Subcutaneous adipose tissue (tissue), 4 donors: ENCODE measurements around the gene XPO6. TPM values are rescaled to one million over a fixed set of nuclear protein-coding genes. Genes with fewer than 3 reads are reported as not detected.

Source experiments
- total RNA-seq, 4 donors: library from RNA; depleted of rRNA; stranded (reverse); fragments of >200 nt; gene quantifications; one replicate each; pipeline ENCODE4 v1.1.0, GENCODE V29; 2016
- TF ChIP-seq, protein P1 (sequence below): fragments of 450-650 bp; IDR thresholded peaks from one replicate; pipeline ENCODE4 v1.5.1; 2016; ENCODE audit warnings: low read depth, mild to moderate bottlenecking, control low read depth, antibody characterized with exemption, moderate library complexity

The XPO6 gene
- total RNA-seq, 4 donors from 2014 or later, result 64.1 to 121 (median 82.9) TPM

DNA sequence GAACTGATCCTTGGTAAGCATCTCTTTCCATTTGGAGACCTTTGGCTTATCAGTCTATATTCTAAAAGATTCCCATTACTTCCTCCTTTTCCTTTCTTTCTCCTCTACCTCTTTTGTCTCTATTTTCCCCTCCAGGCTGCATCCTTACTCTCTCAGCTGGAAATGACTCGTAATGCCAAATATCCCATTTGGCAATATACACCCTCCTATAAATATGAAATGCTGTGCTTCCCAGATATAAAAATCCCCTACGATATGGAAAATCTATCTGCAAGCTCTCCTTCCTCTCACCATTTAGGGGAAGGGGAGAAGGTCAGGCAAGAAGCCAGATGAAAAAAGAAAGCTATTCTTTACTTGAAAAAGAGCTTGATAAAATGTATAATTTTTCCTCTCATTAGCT, 39.9 kb downstream of the XPO6 start:
- TF ChIP-seq, protein P1, sequence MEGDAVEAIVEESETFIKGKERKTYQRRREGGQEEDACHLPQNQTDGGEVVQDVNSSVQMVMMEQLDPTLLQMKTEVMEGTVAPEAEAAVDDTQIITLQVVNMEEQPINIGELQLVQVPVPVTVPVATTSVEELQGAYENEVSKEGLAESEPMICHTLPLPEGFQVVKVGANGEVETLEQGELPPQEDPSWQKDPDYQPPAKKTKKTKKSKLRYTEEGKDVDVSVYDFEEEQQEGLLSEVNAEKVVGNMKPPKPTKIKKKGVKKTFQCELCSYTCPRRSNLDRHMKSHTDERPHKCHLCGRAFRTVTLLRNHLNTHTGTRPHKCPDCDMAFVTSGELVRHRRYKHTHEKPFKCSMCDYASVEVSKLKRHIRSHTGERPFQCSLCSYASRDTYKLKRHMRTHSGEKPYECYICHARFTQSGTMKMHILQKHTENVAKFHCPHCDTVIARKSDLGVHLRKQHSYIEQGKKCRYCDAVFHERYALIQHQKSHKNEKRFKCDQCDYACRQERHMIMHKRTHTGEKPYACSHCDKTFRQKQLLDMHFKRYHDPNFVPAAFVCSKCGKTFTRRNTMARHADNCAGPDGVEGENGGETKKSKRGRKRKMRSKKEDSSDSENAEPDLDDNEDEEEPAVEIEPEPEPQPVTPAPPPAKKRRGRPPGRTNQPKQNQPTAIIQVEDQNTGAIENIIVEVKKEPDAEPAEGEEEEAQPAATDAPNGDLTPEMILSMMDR, result no peak

DNA sequence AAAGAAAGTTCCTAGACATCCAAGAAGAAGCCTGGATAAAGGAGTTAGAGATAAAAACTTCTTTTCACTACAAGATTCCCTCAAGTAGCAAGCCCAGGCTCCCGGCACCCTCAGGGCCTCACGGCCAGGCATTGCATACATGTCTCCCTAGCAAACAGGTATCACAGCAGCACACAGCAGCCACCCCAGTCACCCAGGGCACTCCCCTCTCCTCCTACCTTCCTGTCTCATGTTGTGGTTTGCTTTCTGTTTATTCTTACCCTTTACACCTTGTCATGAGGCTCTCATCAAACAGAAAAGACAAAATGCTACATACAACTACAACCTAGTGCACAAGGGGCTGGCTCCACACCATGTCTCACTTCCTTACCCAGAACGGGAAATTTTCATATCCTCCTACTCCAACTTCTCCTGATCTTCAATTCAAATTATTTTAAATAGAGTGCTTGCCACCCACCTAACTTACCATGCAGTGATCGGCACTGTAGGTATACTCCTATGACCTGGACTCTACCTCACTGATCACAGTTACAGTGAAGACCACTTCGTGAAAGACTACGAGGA, 42.7 kb downstream of the XPO6 start:
- TF ChIP-seq, protein P1, result no peak

DNA sequence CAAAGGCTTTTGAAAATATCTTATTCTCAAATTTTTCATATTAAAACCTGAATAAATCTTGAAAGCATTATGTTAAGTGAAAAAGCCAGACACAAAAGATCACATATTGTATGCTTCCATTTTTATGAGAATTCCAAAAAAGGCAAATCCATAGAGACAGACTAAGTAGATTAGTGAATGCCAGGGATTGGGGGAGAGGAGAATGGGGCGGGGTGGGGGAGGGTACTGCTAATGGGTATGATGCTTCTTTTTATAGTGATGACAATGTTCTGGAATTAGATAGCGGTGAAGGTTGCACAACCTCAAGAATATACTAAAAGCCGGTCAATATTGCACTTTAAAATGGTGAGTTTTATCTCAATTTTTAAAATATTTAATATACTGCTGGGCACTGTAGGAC, 44.0 kb downstream of the XPO6 start:
- TF ChIP-seq, protein P1, result no peak

DNA sequence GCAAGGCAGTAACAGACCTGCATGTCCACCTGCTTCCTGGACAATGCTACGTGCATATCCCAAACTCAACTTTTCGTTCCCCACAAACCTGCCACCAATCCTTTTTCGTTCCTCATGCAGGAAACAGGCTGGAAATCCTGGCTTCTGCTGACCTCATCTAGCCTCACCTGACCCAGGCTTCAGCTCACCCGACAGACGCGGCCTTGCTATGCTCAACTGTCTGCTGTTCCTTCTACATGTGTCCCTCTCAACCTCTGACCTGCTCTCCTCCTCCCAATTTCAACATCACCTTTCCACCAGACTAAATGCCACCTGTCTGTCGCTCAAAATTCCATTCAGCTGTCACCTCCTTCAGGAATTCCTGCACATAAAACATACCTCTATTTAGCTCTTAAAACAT, 44.5 kb downstream of the XPO6 start:
- TF ChIP-seq, protein P1, result no peak

DNA sequence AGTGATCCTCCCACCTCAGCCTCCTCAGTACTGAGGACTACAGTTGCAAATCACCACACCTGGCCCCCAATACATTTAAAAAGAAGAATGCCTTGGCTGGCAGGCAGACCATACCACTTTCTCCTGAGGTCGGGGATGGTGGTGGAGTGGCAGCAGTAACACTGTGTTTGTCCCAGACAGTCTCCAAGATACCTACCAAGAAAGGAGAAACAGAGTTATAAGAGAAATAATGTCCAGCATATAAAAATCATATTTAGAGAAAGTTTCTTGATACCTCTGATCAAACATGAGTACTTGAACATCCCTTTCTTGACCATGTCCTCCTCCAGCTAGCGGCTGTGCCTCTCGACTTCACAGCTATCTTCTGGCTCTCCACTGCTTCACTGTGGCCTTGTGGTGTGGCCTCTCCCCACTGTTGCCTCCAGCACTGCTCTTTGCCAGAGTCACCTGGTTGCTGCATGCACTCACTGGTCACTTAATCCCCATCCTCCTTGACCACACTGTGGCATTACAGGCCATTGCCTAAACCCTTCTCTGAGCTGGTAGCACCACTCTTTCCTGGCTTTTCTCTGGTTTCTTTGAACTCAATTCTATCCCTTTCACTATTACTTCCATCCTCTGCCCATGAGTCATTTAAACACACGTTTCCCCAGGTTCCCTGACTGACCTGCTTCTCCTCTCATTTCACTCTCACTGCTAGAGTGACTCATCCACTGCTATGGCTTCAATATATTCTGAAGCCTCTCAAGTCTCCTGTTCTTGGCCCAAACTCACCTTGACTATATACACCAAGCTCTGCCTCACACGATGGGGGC, 45.2 kb downstream of the XPO6 start:
- TF ChIP-seq, protein P1, result no peak

DNA sequence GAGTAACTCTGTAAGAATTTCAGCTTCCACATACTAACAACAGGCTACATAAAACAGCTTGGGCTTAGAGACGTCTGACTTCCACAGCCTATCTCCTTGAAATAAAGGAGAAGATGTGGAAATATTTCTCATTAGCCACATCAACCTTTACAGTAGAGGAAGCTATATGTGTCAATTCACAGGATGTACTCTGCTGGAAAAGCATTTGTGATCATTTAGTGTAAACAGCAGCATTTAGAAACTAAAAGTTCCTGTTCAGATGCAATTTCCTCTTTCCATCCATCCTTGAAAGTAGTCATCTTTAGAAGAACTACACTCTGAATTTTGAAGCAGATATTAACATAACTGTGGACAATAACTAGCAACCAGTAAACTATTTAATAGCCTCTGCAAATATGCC, 46.2 kb downstream of the XPO6 start:
- TF ChIP-seq, protein P1, result no peak

DNA sequence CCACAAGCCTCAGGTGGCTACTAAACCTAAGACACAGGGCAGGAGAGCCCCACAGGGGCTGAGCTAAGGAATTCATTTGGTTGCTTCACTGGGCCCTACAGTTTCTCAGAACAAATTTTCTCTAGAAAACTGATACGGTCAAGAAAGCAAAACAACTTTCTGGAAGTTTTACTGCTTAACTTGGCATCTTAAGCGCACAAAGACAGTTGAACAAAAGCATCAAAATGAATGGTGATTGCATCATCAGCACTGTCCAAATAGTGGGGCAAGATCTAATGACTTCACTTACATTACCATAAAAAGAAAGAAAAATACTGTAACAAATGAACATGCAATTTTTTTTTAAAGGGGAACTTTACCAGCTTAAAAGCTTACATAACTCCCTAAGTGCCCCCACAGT, 47.6 kb downstream of the XPO6 start:
- TF ChIP-seq, protein P1, result no peak
